ENCODE measurements around the gene TBX18. TPM values are rescaled to one million over a fixed set of nuclear protein-coding genes. Genes with fewer than 3 reads are reported as not detected.

Gene TBX18
- total RNA-seq, 1 experiment from 2014 or later: not detected

GRCh38 chr6:84748376-84748775 lies 16.0 kb downstream of the TBX18 start:
- no peak for DNase-seq (ENCODE audit: low spot score)

DNA sequence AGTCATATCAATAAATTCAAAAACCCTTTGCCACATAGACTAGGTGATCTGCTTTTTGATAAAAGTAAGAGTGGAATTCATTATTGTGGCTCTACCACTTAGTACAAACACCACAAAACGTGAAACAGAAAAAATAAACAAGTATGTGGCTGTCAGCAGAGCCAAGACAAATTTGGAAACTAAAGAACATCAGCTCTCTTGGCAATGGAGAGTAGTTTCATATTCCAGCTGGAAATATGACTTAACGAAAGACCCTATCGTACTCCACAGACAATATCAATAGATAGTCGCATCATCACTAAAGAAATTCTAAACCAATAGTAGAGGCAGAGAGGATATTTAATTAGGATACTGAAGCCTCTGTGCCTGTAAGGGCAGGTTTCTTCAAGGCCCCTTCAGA lies 20.8 kb downstream of the TBX18 start:
- no peak for DNase-seq (ENCODE audit: low spot score)

DNA sequence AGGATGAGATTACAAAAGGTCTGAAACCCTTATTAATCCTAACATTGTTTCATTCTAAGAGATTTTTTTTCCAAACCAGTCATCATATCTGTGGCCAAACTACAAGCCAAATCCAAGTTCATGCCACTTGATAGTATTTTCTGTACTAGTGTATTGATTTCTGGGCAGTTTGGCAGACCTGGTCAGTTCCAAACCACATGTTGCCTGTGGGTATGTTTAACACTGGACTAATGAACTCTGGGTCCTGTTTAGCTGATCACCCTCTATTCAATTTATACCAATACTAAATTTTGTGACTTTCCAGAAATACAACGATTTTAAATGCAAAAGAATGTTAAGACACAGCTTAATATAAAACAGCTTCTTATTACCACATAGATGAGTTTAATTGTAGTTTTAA lies 24.0 kb downstream of the TBX18 start:
- DNase-seq (ENCODE audit: low spot score): no peak

- DNase-seq (ENCODE audit: low spot score): no peak
These were observed 24.6 kb downstream of the TBX18 start for GRCh38 chr6:84739866-84740208.

- no peak for DNase-seq (ENCODE audit: low spot score)
These were observed 25.2 kb downstream of the TBX18 start for GRCh38 chr6:84738996-84739865.

GRCh38 chr6:84733889-84734288 lies 30.5 kb downstream of the TBX18 start:
- DNase-seq (ENCODE audit: low spot score): no peak

DNA sequence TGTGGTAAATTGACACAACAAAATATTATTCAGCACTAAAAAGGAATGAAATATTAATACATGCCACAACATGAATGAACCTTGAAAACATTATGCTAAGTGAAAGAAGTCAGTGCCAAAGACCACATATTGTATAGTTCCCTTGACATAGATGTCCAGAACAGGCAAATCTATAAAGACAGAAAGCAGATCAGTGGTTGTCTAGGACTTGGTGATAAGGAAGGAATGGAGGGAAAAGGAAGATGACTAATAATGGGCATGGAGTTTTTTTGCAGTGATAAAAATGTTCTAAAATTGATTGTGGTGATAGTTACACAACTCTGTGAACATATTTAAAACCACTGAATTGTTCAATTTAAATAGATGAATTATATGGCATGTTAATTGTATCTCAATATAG lies 32.5 kb downstream of the TBX18 start:
- DNase-seq (ENCODE audit: low spot score): no peak

DNA sequence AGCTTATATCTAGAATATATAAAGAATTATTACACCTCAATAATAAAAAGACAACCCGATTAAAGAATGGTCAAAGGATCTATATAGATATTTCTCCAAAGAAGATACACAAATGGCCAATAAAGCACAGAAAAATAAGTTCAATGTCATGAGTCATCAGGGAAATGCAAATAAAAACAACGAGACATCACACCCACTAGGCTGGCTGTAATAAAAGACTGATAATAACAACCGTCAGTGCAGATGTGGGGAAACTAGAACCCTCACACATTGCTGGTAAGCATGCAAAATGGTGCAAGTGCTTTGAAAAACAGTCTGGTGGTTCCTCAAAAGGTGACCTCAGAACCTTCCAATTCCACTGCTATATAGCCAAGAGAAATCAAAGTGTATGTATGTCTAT lies 33.0 kb downstream of the TBX18 start:
- DNase-seq (ENCODE audit: low spot score): no peak

- DNase-seq (ENCODE audit: low spot score): peak; percentile 27
These were observed 35.8 kb downstream of the TBX18 start for GRCh38 chr6:84728602-84729001.

DNA sequence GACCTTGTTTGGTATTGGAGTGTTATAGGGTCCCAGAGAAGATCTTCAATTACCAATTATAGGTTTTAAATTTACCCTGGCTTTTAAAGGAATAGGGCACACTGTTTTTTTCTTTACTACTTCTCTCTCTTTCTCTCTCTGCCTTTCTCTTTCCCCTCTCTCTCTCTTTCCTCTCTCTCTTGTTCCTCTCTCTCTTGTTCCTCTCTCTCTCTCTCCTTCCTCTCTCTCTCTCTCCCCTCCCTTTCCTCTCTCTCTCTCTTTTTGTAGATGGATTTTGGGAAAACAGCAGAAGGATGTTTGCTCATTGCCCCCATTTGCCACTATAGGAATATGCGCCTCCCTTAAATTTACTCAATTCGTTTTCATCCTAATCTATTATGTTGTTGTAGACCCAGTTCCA lies 45.2 kb downstream of the TBX18 start:
- no peak for DNase-seq (ENCODE audit: low spot score)

DNA sequence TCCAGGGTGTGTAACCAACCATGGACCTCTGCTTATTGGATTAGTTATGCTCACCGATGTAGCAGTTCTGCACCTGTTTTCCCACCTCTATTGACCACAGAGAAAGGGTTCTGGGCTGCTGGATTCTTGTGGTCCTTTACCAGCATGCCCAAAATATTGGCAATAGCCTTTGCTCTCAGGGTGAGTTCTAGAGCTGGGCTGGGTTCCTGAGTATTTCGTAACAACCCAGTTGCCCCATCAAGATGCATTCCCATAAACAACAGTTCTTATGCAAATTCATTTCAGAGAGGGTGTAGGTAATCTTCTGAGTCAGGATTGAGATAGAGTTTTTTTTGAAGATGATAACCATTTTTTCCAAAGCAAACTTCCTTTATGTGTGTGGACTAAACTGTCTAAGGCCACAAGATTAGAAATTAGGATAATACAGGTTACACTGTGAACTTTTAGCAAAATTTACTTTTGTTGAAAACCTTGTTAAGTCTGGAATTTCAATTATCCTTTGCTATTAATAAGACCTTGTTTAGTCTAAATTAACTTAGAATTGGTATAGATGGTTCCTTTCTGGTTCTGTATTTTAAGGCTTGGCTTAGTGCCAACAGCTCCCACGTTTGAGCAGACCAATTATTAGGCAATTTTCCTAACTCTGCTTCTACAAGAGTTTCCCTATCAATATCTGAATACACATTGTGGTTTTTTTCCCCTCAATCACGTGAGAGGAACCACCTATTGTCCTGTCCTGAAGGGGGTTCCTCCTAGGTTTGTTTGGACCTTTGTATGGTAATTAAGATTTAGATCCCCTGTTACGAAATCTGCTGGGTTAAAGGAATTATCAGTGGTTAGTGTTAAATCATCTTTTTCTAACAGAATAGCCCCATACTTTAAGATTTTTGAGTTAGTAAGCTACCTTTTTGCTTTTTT lies 46.1 kb downstream of the TBX18 start:
- no peak for DNase-seq (ENCODE audit: low spot score)

DNA sequence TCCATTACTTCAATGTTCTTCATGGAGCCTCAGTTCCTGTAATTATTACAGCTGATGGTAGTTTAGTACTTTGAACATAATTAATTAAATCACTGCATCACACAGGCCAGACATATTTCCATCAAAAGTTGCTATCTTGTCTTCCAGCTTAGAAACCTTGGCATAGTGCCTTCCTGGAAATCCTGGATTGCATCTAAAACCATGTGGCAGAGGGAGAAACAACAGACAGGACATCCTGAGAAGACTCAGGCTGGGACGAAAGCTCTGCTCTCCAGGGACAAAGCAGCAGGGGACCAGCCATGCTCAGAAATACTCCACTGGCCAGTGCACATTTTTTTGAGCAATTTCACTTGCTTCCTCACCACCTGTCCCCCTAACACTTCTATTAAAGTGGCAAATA lies 55.3 kb downstream of the TBX18 start:
- DNase-seq (ENCODE audit: low spot score): no peak

GRCh38 chr6:84707171-84707570 lies 57.2 kb downstream of the TBX18 start:
- no peak for DNase-seq (ENCODE audit: low spot score)

GRCh38 chr6:84696166-84696565 lies 68.2 kb downstream of the TBX18 start:
- no peak for DNase-seq (ENCODE audit: low spot score)

DNA sequence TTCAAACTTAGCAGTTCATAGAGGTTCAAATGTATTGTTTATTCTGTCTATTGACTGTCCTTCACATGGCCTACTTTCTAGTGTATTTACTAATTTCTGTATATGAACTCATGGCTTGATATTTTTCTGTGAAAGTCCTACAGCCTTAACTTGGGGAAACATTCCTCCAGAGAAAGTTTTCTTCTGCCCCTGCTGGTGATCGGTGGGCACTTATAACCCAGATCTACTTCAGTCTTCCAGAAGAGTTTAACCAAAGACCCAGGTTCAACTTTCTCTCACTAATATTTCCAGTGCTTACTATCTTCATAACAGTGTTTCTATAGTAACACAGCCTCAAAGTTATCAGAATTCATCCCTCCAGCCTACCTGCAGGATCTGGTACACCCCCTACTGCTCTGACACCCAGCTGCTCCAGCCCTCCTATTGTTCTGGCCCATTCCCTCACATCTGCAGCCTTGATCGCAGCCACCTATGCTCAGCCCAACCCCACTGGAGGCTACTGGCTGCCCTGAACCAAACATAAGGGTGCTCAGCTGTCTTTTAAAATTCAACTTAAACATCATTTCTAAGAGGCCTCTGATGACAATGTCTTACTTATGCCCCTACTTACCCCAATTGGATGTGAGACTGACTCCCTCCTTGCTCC lies 72.3 kb downstream of the TBX18 start:
- no peak for DNase-seq (ENCODE audit: low spot score)

GRCh38 chr6:84688141-84688873 lies 76.1 kb downstream of the TBX18 start:
- DNase-seq (ENCODE audit: low spot score): peak; percentile 6

DNA sequence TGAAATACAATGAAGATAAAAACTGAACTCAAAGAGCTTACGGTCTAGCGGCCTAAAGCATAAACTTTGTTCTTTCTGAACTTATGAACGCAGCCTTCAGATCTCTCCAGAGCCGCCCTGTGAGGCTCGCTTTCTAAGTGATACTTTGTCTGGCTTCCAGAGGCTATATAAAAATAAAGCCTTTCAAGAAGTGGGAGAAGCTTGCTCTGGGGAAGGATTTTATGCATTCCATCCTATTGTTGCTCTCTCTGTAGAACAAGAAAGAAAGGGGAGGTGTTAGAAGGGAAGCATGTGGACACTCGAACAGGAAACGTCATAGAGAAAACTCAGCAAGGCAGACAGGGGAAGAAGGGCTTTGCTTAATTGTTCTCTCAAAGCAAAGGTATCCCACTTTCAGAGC lies 77.0 kb downstream of the TBX18 start:
- no peak for DNase-seq (ENCODE audit: low spot score)

DNA sequence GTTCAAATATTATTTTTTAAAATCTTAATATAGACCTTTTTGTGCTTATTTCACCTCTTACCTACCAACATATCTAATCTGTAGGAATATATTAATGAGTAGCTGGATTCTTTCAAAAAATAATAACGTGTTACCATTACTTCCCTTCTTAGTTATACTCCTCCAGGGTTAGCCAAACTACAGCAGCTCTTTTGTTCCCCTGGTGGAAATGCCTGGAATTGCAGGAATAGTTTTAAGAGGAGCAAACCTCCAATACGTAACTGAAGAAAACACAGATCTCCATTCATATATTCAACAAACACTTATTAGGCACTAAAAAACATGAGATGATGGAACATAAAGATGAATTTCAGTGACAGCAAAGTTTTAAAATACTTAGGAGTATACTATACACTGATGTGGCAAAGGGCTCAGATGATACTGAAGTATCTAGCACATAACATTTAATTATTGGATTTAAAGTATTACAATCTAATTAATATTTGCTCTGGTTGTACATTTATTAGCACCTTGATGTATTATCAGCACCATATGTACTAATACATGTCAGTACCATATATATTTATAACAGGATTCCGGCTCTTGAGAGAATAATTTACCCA lies 78.3 kb downstream of the TBX18 start:
- no peak for DNase-seq (ENCODE audit: low spot score)

- DNase-seq (ENCODE audit: low spot score): no peak
These were observed 82.6 kb downstream of the TBX18 start for GRCh38 chr6:84681693-84682326.

- DNase-seq (ENCODE audit: low spot score): no peak
These were observed 88.7 kb downstream of the TBX18 start for GRCh38 chr6:84675651-84676050.

GRCh38 chr6:84674395-84674794 lies 90.0 kb downstream of the TBX18 start:
- DNase-seq (ENCODE audit: low spot score): no peak
